Measurements from ENCODE around the gene CACTIN.

CACTIN gene

GRCh38 chr19:3612901-3613741 lies 13.5 kb downstream of the CACTIN start:
- DNase-seq (ENCODE audit: extremely low read depth, low read depth): no peak
- TF ChIP-seq CTCF (IDR thresholded peaks at IDR 0.05; ENCODE audit: low read depth, low read length): no peak

GRCh38 chr19:3612330-3612729 lies 14.3 kb downstream of the CACTIN start:
- DNase-seq (ENCODE audit: extremely low read depth, low read depth): no peak
- TF ChIP-seq CTCF (IDR thresholded peaks at IDR 0.05; ENCODE audit: low read depth, low read length): no peak

- TF ChIP-seq CTCF (IDR thresholded peaks at IDR 0.05; ENCODE audit: low read depth, low read length): no peak
- DNase-seq (ENCODE audit: extremely low read depth, low read depth): no peak
These were observed 14.7 kb downstream of the CACTIN start for GRCh38 chr19:3611841-3612240.

GRCh38 chr19:3610745-3611717 lies 15.6 kb downstream of the CACTIN start:
- no peak for DNase-seq (ENCODE audit: extremely low read depth, low read depth)
- no peak for TF ChIP-seq CTCF (IDR thresholded peaks at IDR 0.05; ENCODE audit: low read depth, low read length)

- no peak for DNase-seq (ENCODE audit: extremely low read depth, low read depth)
- no peak for TF ChIP-seq CTCF (IDR thresholded peaks at IDR 0.05; ENCODE audit: low read depth, low read length)
These were observed 16.5 kb downstream of the CACTIN start for GRCh38 chr19:3609779-3610719.

GRCh38 chr19:3608750-3609322 lies 17.8 kb downstream of the CACTIN start:
- DNase-seq (ENCODE audit: extremely low read depth, low read depth): no peak
- TF ChIP-seq CTCF (IDR thresholded peaks at IDR 0.05; ENCODE audit: low read depth, low read length): no peak
